Neural progenitor cell (in vitro differentiated cells): ENCODE data around the gene TMEM95.

Source experiments
- EZH2 ChIP-seq: fragments of 200-600 bp; sonication (generic); IDR thresholded peaks from 2 replicates; pipeline ENCODE4 v1.6.1; 2017; ENCODE audit warnings: antibody characterized with exemption, mild to moderate bottlenecking, moderate library complexity
- TF ChIP-seq, protein P1 (sequence below): fragments of 200-600 bp; sonication (generic); IDR thresholded peaks from 2 replicates; pipeline ENCODE4 v1.5.1; 2017; ENCODE audit warnings: antibody characterized with exemption, mild to moderate bottlenecking

DNA sequence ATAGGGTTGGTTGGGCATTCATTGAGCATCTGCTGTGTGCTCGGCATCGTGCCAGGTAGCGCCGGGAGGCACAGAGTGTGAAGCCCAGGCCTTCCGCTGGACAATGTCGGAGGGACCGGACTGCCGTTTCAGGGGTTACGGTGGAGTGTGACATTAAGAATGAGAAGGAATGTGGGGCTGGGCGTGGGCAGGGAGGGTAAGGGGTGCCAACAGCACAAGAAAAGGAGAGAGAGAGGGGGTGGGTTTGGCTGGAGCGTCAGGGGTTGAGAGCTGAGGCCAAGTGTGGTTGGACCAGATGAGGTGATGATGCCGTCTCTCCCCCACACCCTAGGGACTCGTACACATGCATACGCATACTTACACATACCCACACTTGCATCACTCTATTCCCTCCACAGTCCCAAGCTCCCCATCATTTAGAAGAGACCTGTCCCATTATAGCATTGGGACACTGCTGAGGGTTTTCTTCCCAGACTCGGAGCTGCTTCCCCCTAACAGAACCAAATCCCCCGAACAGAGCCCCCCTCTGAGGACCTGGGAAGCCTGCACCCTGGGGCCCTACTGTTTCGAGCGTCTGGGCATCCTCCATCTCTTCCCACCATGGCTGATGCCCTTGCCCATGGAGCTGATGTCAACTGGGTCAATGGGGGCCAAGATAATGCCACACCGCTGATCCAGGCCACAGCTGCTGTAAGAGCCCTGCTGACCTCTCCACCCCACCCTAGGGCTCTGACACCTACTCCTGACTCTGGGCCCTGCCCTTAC, 6.3 kb upstream of the TMEM95 start:
- TF ChIP-seq EZH2, result no peak
- TF ChIP-seq, protein P1, sequence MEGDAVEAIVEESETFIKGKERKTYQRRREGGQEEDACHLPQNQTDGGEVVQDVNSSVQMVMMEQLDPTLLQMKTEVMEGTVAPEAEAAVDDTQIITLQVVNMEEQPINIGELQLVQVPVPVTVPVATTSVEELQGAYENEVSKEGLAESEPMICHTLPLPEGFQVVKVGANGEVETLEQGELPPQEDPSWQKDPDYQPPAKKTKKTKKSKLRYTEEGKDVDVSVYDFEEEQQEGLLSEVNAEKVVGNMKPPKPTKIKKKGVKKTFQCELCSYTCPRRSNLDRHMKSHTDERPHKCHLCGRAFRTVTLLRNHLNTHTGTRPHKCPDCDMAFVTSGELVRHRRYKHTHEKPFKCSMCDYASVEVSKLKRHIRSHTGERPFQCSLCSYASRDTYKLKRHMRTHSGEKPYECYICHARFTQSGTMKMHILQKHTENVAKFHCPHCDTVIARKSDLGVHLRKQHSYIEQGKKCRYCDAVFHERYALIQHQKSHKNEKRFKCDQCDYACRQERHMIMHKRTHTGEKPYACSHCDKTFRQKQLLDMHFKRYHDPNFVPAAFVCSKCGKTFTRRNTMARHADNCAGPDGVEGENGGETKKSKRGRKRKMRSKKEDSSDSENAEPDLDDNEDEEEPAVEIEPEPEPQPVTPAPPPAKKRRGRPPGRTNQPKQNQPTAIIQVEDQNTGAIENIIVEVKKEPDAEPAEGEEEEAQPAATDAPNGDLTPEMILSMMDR, result no peak
